Right lobe of liver (tissue), 6 donors: ENCODE results near the gene SUSD1. TPM values are rescaled to one million over a fixed set of nuclear protein-coding genes. Genes with fewer than 3 reads are reported as not detected.

Experiments
- ATAC-seq, 4 donors: fragments of 200-7000 bp; cut with Tn5 transposase; one replicate each; pipeline ENCODE4 v1.9.1; 2020; ENCODE audit warnings: mild to moderate bottlenecking in 4 of 4, moderate library complexity in 4 of 4
- DNase-seq, 3 donors: peaks; one replicate each; pipeline ENCODE4 v3.0.0-alpha.2; 2020
- H3K27ac ChIP-seq, 3 donors: fragments of 200-600 bp; one replicate each; pipeline ENCODE4 v1.8.0; 2022
- H3K27me3 ChIP-seq, 2 donors: fragments of 200-600 bp; one replicate each; pipeline ENCODE4 v1.8.0; 2022
- H3K36me3 ChIP-seq, 4 donors: fragments of 200-600 bp; sonication (generic) in 1 of 4; one replicate each; pipeline versions ENCODE4 v1.5.1 to v1.8.0; 2017 to 2022; ENCODE audit warnings: control low read depth in 1 of 4
- H3K4me1 ChIP-seq, 4 donors: fragments of 200-600 bp; sonication (generic) in 1 of 4; one replicate each; pipeline versions ENCODE4 v1.5.1 to v1.8.0; 2017 to 2022; ENCODE audit warnings: control low read depth in 1 of 4
- H3K4me3 ChIP-seq, 3 donors: fragments of 200-600 bp; one replicate each; pipeline ENCODE4 v1.8.0; 2022
- H3K9me3 ChIP-seq, 4 donors: fragments of 200-600 bp; sonication (generic) in 1 of 4; one replicate each; pipeline versions ENCODE4 v1.5.1 to v1.8.0; 2017 to 2022; ENCODE audit warnings: control low read depth in 1 of 4
- POLR2A ChIP-seq: fragments of 450-650 bp; IDR thresholded peaks from one replicate; pipeline ENCODE4 v1.6.1; 2017; ENCODE audit warnings: antibody characterized with exemption, mild to moderate bottlenecking
- WGBS: methylation state at CpG from one replicate; pipeline ENCODE4 v1.1.6; 2018; ENCODE audit warnings: low coverage, low lambda C conversion rate; ENCODE audit not compliant: insufficient coverage; ENCODE audit errors: missing lambda C conversion rate; 5-methylcytosine and 5-hydroxymethylcytosine counted together
- intact Hi-C, 2 donors: fragments of 100-400 bp; cut with DNase I; formaldehyde crosslinking; loops; one replicate each; pipeline versions ENCODE4 v1.11.2 to v1.14.1; 2022
- total RNA-seq, 6 experiments: library from RNA; depleted of rRNA in 2 of 6; stranded (reverse); fragments of >200 nt in 2 of 6; fragmentation: NEBNext Ultra II Directional in 3 of 6; extraction: Animal tissue kit (Norgen Biotek cat#: 25700) in 3 of 6; gene quantifications; one replicate each; pipeline versions ENCODE4 v1.1.0 to v1.2.4, GENCODE V29; 2016 to 2023
- TF ChIP-seq, protein P1 (sequence below), 4 donors: fragments of 200-600 bp in 3 of 4; fragments of 450-650 bp in 1 of 4; IDR thresholded peaks; one replicate each; pipeline versions ENCODE4 v1.5.1 to v1.8.0; 2016 to 2022; ENCODE audit warnings: antibody characterized with exemption in 4 of 4, mild to moderate bottlenecking in 2 of 4
- donor health status: DM: no; HTN: yes; CAD: no.
- donor health status: DM: no; HTN: no; CAD: no.
- donor health status: DM: no; HTN: no; CAD: no.
- donor health status: DM: no; HTN: yes; CAD: no.
- donor health status: DM: no; HTN: yes; CAD: no.

The SUSD1 gene
- total RNA-seq, 6 experiments from 2014 or later = 2.7 to 7.2 (median 3.9) TPM

DNA sequence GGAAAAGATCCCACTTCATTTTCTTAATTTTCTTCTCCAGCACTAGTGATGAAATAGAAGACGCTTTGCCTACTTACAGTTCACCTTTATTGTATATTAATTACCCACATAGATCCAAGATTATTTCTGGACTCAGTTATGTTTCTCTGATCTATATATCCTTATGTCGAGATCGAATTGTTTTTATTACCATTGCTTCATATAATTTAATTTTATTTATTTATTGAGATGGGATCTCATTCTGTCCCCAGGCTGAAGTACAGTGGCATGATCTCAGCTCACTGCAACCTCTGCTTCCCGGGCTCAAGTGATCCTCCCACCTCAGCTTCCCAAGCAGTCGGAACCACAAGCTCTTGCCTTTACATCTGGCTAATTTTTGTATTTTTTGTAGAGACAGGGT, 157.2 kb downstream of the SUSD1 start:
- 94% methylated on average over 5 of the region's 5 CpGs for WGBS
- TF ChIP-seq, protein P1, sequence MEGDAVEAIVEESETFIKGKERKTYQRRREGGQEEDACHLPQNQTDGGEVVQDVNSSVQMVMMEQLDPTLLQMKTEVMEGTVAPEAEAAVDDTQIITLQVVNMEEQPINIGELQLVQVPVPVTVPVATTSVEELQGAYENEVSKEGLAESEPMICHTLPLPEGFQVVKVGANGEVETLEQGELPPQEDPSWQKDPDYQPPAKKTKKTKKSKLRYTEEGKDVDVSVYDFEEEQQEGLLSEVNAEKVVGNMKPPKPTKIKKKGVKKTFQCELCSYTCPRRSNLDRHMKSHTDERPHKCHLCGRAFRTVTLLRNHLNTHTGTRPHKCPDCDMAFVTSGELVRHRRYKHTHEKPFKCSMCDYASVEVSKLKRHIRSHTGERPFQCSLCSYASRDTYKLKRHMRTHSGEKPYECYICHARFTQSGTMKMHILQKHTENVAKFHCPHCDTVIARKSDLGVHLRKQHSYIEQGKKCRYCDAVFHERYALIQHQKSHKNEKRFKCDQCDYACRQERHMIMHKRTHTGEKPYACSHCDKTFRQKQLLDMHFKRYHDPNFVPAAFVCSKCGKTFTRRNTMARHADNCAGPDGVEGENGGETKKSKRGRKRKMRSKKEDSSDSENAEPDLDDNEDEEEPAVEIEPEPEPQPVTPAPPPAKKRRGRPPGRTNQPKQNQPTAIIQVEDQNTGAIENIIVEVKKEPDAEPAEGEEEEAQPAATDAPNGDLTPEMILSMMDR (IDR thresholded peaks at IDR 0.05) = no peak
- no peak for TF ChIP-seq POLR2A

DNA sequence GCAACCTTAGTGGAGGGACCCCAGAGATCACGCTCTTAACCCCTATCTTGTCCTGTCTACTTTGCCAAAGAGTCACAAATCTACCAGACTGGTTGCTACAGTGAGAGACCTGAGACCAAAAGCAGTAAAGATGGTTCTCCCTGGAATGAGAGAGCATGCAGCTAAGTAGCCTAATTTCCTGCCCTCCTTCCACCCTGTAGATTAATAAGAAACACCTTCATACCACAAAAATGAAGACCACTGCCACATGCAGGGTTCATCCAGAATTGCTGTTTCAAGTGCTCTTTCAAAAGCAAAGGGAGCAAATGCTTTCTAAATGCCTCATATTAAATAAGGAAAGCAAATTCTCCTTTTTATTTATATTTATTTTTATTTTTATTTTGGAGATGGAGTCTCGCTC, 159.4 kb downstream of the SUSD1 start:
- H3K36me3 ChIP-seq = no peaks in the 10 kb centered on the region
- H3K27me3 ChIP-seq = no peaks in the 10 kb centered on the region
- H3K9me3 ChIP-seq = no peaks in the 10 kb centered on the region
- DNase-seq = no peak
- no peak for ATAC-seq
- H3K4me3 ChIP-seq = no peak overlapping the region
- no peak overlapping the region for H3K27ac ChIP-seq
- TF ChIP-seq, protein P1 (IDR thresholded peaks at IDR 0.05) = no peak
- TF ChIP-seq POLR2A = no peak
- intact Hi-C loops = no loop called here
- H3K4me1 ChIP-seq = peaks cover 0 to 16% (median 2%) of the 10 kb centered on the region in 4 donors
- WGBS = 42% methylated on average over 2 of the region's 2 CpGs

More for the DNA sequence above, 157.2 kb downstream of the SUSD1 start:
- no peak overlapping the region for H3K4me3 ChIP-seq
- intact Hi-C loops = no loop called here
- DNase-seq (no peak), ATAC-seq (no peak)
- no peaks in the 10 kb centered on the region for H3K36me3 ChIP-seq
- peaks cover 0 to 23% (median 11%) of the 10 kb centered on the region in 4 donors for H3K4me1 ChIP-seq
- H3K27ac ChIP-seq = no peak overlapping the region
- no peaks in the 10 kb centered on the region for H3K27me3 ChIP-seq
- no peaks in the 10 kb centered on the region for H3K9me3 ChIP-seq

- TF ChIP-seq, protein P1 (IDR thresholded peaks at IDR 0.05) = no peak
- no peak for TF ChIP-seq POLR2A
- WGBS = 41% methylated on average over 4 of the region's 4 CpGs
- ATAC-seq (no peak), DNase-seq (no peak)
- peaks cover 0 to 10% (median under 1%) of the 10 kb centered on the region in 4 donors for H3K4me1 ChIP-seq
- no peaks in the 10 kb centered on the region for H3K36me3 ChIP-seq
- H3K27me3 ChIP-seq = no peaks in the 10 kb centered on the region
- no peak overlapping the region for H3K4me3 ChIP-seq
- H3K27ac ChIP-seq = no peak overlapping the region
- no peaks in the 10 kb centered on the region for H3K9me3 ChIP-seq
- intact Hi-C loops = no loop called here
Observed at GRCh38 chr9:112015149-112015548, 159.9 kb downstream of the SUSD1 start.

- intact Hi-C loops = no loop called here
- ATAC-seq = peak in 3 of 4 donors; percentile 5 to 47 (median 27)
- no peak overlapping the region for H3K4me3 ChIP-seq
- no peaks in the 10 kb centered on the region for H3K9me3 ChIP-seq
- no peaks in the 10 kb centered on the region for H3K36me3 ChIP-seq
- no peak for DNase-seq
- H3K4me1 ChIP-seq = peaks cover 0 to 10% (median 0%) of the 10 kb centered on the region in 4 donors
- WGBS = 72% methylated on average over 2 of the region's 3 CpGs
- H3K27ac ChIP-seq = no peak overlapping the region
- no peak for TF ChIP-seq POLR2A
- TF ChIP-seq, protein P1 (IDR thresholded peaks at IDR 0.05) = no peak
- no peaks in the 10 kb centered on the region for H3K27me3 ChIP-seq
Observed at GRCh38 chr9:112013266-112013665, 161.8 kb downstream of the SUSD1 start.
